Ovary (tissue), 3 donors: ENCODE data around the gene OAS2.

Source experiments
- CTCF ChIP-seq, 3 donors: fragments of 450-650 bp in 2 of 3; fragments of 200-600 bp in 1 of 3; IDR thresholded peaks; one replicate each; pipeline versions ENCODE4 v1.5.1 to v1.8.0; 2016 to 2022; ENCODE audit warnings: antibody characterized with exemption in 3 of 3, mild to moderate bottlenecking in 1 of 3
- EP300 ChIP-seq: sonication (generic); formaldehyde crosslinking; IDR thresholded peaks from one replicate; pipeline ENCODE4 v1.6.1; 2017; ENCODE audit warnings: antibody characterized with exemption
- POLR2A ChIP-seq: fragments of 450-650 bp; IDR thresholded peaks from one replicate; pipeline ENCODE4 v1.6.1; 2017; ENCODE audit warnings: antibody characterized with exemption, mild to moderate bottlenecking, moderate library complexity
- donor health status: DM: no; HTN: no; CAD: no.

- TF ChIP-seq CTCF (IDR thresholded peaks at IDR 0.05) = no peak
- TF ChIP-seq POLR2A = no peak
- TF ChIP-seq EP300 = no peak
These were observed 1.2 kb upstream of the OAS2 start for GRCh38 chr12:112977139-112977538.
